Measurements from ENCODE around the gene NCBP3.

DNA sequence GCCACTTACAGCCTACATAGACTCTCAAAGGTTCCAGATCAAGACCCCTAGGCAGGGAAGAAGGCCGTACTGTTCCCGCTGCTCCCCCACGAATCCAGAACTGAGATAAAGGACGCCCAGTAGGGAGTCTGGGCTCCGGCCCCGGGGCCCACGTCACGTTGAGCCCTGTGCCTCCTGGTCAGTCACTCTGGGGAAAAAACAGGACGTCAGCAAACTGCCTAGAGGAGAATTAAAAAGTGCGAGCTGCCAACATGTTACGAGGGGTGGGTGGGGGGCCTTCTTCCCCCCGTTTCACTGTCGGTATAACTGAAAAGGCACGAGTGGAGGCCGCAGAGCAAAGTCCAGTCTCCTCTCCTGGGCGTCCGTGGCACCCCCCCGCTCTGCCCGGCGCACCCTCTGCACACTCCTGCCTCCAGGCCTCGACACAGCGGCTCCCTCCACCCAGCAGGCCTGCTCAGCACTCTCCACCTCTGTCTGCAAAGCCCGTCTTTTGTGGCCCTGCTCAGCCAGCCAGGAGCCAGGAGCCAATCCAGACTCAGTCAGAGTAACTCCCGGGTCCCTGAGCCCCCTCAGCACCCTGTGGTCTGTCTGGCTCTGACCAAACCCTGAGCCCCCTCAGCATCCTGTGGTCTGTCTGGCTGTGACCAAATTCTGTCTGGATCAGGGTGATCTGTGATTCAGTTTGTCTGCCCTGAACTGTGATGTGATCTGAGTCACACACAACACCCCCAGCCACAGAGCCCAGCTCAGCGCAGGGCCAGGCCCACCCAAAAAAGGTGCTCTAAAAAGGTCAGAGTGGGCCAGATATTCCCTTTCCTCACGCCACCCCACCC lies 51.3 kb downstream of the NCBP3 start:
- TF ChIP-seq POLR2A (IDR thresholded peaks at IDR 0.05; ENCODE audit: low read depth) (no peak), EP300 (IDR thresholded peaks at IDR 0.05) (no peak), POLR2AphosphoS5 (IDR thresholded peaks at IDR 0.05) (no peak)
- TF ChIP-seq, protein P1, sequence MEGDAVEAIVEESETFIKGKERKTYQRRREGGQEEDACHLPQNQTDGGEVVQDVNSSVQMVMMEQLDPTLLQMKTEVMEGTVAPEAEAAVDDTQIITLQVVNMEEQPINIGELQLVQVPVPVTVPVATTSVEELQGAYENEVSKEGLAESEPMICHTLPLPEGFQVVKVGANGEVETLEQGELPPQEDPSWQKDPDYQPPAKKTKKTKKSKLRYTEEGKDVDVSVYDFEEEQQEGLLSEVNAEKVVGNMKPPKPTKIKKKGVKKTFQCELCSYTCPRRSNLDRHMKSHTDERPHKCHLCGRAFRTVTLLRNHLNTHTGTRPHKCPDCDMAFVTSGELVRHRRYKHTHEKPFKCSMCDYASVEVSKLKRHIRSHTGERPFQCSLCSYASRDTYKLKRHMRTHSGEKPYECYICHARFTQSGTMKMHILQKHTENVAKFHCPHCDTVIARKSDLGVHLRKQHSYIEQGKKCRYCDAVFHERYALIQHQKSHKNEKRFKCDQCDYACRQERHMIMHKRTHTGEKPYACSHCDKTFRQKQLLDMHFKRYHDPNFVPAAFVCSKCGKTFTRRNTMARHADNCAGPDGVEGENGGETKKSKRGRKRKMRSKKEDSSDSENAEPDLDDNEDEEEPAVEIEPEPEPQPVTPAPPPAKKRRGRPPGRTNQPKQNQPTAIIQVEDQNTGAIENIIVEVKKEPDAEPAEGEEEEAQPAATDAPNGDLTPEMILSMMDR (IDR thresholded peaks at IDR 0.05), result no peak
